ENCODE results near the gene GGNBP2.

GGNBP2 gene

DNA sequence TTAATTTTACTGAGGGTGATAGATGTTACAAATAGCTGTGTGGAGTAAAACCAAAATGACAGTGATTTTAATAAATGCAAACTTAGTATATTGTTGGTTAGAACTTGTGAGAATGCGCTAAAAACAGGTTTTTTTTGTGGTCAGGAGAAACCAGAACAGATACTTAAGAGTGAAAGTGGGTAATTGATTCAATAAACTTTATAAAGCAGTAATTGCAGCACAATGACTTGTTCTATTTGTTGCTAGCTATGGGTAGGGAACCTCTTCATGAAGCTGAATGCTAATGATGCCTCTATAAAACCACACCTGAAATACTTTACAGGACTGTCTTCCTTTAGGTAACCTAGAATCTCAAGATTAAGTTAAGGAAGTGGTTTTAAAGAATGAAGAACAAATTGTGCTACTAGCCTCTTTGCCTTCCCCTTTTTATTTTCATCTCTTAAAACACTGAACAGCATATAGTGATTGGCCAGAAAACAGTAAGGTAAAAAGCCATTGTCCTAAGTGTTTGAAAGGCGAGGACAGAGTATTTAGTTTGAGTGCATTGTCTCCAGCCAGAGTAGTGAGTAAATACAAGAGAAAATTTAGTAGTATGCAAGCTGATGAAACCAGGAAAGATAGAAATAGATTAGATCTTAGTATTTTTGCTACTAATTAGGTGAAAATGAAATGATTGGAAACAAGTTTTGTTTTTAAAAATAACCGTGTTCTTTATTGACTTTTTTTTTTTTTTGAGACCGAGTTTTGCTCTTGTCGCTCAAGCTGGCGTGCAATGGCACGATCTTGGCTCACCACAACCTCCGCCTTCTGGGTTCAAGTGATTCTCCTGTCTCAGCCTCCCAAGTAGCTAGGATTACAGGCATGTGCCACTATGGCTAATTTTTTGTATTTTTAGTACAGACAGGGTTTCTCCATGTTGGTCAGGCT lies 6.0 kb downstream of the GGNBP2 start:
- DNase-seq (ENCODE audit: low read depth in 2 of 2), result no peak

DNA sequence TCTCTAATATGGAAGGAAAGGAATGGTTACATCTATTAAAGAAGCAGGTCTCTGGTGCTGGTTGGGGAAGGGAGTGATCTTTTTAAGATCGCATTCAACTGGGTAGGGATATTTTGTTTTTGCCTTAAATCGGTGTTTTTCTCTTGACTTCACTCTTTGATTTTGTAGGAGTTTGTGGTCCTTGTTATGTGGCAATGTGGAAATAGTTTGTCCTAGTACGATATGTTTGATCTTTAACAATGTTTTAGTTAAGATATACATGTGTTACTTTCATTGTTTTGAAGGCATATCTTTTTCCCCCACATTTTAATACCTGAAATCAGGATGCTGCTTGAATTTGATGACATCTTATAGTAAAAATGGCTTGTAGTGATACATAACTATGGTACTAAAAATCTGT lies 8.7 kb downstream of the GGNBP2 start:
- no peak for DNase-seq (ENCODE audit: low read depth in 2 of 2)

- DNase-seq (ENCODE audit: low read depth in 2 of 2), result no peak
Observed at GRCh38 chr17:36566081-36566480, 21.4 kb downstream of the GGNBP2 start.

DNA sequence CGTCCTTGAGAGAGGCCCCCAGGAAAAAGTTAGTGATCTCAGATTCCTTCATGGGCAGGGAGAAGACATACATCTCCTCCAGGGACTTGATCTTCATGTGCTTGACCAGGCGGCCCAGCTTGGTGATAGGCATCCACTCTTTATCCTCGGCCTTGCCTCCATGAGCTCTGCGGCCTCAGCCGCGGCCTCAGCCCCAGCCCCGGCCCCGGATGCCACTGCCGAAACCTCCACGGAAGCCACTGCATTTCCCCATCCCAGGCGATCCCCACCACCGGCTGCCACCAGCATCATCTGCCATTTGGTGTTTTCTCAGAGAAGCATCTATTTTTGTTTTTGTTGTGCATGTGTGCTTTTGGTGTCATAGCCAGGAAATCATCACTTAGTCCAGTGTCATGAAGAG lies 30.3 kb downstream of the GGNBP2 start:
- DNase-seq (ENCODE audit: low read depth in 2 of 2), result no peak

GRCh38 chr17:36576793-36577192 lies 32.1 kb downstream of the GGNBP2 start:
- no peak for DNase-seq (ENCODE audit: low read depth in 2 of 2)

DNA sequence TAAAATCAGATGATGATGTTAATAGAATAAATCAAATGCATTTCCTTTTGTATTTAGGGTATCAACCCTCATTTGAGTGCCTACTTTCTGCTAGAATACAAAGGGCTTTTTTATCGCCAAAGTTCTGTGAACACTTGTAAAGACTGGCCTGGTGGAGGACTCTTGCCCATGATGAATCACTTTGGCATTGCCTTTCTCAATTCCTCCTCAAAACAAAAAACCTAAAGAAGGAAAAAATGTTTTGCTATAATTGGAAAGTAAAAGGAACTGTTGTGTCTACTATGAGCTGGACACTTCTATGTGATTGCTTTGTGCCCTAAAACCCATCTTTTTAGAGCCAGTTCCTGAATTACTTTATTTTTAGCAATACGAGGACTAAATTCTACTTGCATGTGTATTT lies 34.0 kb downstream of the GGNBP2 start:
- no peak for DNase-seq (ENCODE audit: low read depth in 2 of 2)

DNA sequence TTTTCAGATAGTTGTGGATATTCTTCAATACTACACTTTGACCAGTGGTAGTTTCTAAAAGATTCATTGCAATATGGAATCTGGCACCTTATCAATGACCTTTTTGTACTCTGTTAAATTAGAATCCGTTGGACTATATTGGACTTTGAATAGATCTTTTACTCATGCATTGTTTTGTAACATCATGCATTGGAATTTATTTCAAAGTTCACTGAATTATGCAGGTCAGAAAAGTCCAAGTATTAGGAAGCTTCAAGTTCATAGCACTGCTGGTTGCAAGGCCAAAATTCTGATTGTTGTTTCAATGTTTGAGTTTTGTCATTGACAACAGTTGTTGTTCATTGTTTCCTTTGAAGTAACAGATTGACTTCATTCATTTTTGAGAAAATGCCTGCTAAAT lies 39.1 kb downstream of the GGNBP2 start:
- DNase-seq (ENCODE audit: low read depth in 2 of 2), result no peak

DNA sequence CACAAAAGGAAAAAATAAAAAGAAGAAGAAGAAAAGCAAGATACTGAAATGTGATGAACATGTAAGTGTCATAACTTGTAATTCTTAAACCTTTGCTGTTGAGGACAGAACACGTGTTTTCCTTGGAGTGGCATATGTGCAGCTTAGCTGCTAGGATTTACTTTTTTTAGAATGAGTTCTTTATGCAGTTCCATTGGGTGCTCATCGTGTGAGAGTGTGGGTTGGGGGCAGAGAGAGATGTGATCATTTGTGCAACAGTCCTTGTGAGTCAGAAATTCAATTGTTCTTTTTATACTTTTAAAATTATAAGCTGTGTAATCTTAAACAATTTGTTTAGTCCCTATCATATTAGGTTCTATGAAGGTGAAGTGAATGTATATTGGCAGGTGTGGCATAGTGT lies 41.4 kb downstream of the GGNBP2 start:
- no peak for DNase-seq (ENCODE audit: low read depth in 2 of 2)

DNA sequence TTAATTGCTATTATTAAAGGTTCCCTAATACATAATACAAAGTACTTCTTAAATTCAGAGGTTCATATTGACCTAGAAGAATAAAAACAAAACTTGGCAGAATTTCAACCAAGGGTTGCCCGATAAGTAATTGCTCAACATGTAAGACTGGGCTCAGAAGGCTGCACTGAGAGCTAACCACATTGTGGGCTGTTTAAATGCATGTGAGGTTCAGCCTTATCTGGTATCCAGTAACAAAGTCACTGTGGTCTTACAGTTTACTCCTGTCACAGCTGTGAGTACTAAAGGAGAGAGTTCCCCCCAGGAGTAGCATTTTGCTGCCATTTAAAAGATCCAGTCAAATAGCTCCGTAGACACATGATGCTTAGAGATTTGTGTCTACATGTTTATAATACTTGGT lies 45.4 kb downstream of the GGNBP2 start:
- DNase-seq (ENCODE audit: low read depth in 2 of 2), result no peak

GRCh38 chr17:36591434-36592315 lies 47.0 kb downstream of the GGNBP2 start, which contains the start of gene DHRS11:
Gene DHRS11, plus strand, starts transcription at chr17:36591879. Its CDS starts 131 bp downstream, at chr17:36592010.
- peak; percentile 68 to 84 for DNase-seq (ENCODE audit: low read depth in 2 of 2)

DNA sequence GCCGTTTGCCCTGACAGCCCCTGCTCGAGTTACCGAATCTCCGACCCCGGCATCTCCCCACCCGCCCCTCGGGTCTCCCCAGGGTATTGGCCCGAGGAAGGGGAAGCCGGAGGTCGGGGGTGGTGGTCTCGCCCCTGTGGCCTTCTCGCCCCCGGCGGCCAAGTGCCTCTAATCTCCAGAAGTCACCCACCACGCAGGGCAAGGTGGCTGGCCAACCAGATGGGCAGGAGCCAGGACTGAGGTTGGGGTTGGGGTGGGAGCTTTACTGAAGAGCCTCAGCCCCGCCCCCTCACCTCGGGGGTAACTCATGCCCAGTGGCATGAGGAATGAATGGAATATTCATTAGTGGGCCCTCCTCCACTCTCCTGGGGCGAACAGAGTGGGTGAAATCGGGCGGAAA lies 47.6 kb downstream of the GGNBP2 start:
- peak in 1 of 2 experiments; percentile 10 for DNase-seq (ENCODE audit: low read depth in 2 of 2)

GRCh38 chr17:36592716-36593321 lies 48.1 kb downstream of the GGNBP2 start:
- DNase-seq (ENCODE audit: low read depth in 2 of 2), result no peak

GRCh38 chr17:36593656-36594316 lies 49.1 kb downstream of the GGNBP2 start:
- no peak for DNase-seq (ENCODE audit: low read depth in 2 of 2)

DNA sequence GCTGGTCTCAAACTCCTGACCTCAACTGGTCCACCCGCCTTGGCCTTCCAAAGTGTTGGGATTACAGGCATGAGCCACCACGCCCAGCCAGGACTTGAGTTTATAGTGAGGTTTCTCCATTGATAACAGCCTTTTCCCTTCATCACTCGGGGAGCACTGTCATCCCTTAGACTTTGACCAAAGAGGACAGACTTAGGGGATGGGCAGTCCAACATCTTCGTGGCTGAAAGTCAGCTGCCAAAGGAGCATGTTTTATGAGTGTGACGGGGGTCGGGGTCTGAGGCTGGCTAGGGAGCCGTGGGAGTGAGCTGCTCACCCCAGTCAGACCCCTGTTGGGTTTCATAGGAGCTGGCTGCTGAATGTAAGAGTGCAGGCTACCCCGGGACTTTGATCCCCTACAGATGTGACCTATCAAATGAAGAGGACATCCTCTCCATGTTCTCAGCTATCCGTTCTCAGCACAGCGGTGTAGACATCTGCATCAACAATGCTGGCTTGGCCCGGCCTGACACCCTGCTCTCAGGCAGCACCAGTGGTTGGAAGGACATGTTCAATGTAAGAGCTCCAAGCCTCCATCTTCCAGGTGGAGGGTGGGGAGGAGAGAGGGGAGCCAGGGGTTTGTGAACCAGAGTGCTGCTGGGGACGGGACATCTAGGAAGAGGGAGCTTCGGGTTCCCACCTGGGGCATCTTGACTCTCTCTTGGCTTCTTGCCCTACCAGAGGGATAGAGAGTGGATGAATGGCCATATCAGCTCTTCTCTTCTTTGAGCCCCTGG lies 50.1 kb downstream of the GGNBP2 start:
- DNase-seq (ENCODE audit: low read depth in 2 of 2), result no peak

GRCh38 chr17:36597226-36597625 lies 52.5 kb downstream of the GGNBP2 start:
- no peak for DNase-seq (ENCODE audit: low read depth in 2 of 2)

- no peak for DNase-seq (ENCODE audit: low read depth in 2 of 2)
Observed at GRCh38 chr17:36597866-36598777, 53.4 kb downstream of the GGNBP2 start.

DNA sequence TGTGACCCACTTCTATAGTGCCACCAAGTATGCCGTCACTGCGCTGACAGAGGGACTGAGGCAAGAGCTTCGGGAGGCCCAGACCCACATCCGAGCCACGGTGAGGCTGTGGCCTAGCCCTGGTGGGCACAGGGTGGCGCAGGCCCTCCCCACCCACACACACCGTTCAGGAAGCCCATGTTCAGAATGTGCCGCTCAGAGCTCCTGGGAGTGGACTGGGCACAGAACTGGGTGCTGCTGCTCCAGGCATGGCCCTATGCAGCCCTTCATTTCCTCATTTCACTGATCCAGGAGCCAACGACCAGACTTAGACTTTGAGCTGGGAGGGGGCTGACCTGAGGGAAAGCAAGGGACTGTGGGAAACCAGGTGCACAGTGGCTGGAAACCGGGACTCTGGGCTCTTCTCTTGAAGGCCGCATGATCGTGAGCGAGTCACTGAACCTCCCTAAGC lies 54.3 kb downstream of the GGNBP2 start:
- DNase-seq (ENCODE audit: low read depth in 2 of 2), result no peak

DNA sequence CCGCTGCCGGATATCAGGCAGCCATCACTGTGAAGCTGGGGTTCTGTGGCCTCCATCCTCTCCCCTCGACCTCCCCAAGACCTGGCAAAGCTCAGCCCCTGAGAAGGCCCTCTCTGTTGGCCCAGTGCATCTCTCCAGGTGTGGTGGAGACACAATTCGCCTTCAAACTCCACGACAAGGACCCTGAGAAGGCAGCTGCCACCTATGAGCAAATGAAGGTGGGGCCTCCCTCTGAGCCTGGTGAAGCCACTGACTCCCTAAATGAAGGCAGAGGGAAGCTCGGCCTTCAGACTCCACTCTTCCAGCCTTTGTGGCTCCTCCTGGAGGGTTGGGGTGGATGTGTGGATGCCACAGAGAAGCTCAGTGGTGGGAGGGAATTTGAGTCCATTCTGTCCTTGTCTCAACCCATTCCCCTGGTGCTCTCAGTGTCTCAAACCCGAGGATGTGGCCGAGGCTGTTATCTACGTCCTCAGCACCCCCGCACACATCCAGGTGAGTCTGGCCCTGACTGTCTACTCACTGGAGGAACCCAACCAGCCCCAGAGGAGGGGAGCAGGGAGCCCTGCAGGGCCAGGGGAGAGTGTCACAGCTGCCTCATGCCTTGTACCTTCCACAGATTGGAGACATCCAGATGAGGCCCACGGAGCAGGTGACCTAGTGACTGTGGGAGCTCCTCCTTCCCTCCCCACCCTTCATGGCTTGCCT lies 55.0 kb downstream of the GGNBP2 start:
- no peak for DNase-seq (ENCODE audit: low read depth in 2 of 2)

DNA sequence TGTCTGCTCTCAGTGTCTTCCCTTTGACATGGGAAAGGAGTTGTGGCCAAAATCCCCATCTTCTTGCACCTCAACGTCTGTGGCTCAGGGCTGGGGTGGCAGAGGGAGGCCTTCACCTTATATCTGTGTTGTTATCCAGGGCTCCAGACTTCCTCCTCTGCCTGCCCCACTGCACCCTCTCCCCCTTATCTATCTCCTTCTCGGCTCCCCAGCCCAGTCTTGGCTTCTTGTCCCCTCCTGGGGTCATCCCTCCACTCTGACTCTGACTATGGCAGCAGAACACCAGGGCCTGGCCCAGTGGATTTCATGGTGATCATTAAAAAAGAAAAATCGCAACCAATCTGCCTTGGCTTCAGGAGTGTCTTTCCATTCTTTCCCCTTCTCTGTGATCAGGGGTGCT lies 55.7 kb downstream of the GGNBP2 start:
- DNase-seq (ENCODE audit: low read depth in 2 of 2), result no peak

Measured in stimulated activated CD4-positive, alpha-beta T cell treated with anti-CD3 and anti-CD28 coated beads, Interleukin-12 subunit alpha, Interleukin-12 subunit beta, amount 100 ng/mL, for 24 hours (primary cell).